IMR-90 (cell line): Measurements from ENCODE around the gene TPO. TPM values are rescaled to one million over a fixed set of nuclear protein-coding genes. Genes with fewer than 3 reads are reported as not detected.

Source experiments
- ATAC-seq: fragments of 200-7000 bp; cut with Tn5 transposase; 2 replicates; pipeline ENCODE4 v1.9.1; 2020; ENCODE audit warnings: low read depth, mild to moderate bottlenecking, moderate library complexity
- BruUV-seq: library from RNA; stranded (reverse); fragments of 400-500 nt; replicated peaks from 2 replicates; lab custom pipeline; 2021; lab: Mats Ljungman, UMichigan
- CTCF ChIA-PET: fragments of 300-600 bp; formaldehyde crosslinking; extraction: SDS; loops from one replicate; lab custom pipeline; 2021; ENCODE audit warnings: antibody characterized with exemption; lab: Yijun Ruan, JAX
- POLR2A ChIA-PET: fragments of 300-600 bp; sonication (Branson Sonifier 250); formaldehyde crosslinking; loops from one replicate; lab custom pipeline; 2022; ENCODE audit warnings: antibody characterized with exemption; ENCODE audit not compliant: unreplicated experiment; lab: Charles Lee
- DNase-seq: peaks from one replicate; pipeline ENCODE4 v3.0.0; 2013
- H2AFZ ChIP-seq: replicated peaks from 2 replicates; pipeline ENCODE3; 2013; ENCODE audit warnings: low read length, mild to moderate bottlenecking; ENCODE audit not compliant: poor library complexity
- H2AK5ac ChIP-seq: 2 replicates; pipeline ENCODE4 v1.6.1; 2013; ENCODE audit warnings: low read depth, low read length, inconsistent platforms
- H2AK9ac ChIP-seq: replicated peaks from 2 replicates; pipeline ENCODE3; 2013; ENCODE audit warnings: mild to moderate bottlenecking, low read depth, low read length, moderate library complexity; ENCODE audit not compliant: poor library complexity
- H2BK120ac ChIP-seq: 2 replicates; pipeline ENCODE4 v1.6.1; 2013; ENCODE audit warnings: low read depth, low read length, inconsistent platforms
- H2BK15ac ChIP-seq: 3 replicates; pipeline ENCODE4 v1.6.1; 2013; ENCODE audit warnings: low read depth, low read length, inconsistent platforms
- H2BK20ac ChIP-seq: 2 replicates; pipeline ENCODE4 v1.6.1; 2013; ENCODE audit warnings: low read depth, mild to moderate bottlenecking, inconsistent platforms, low read length, moderate library complexity
- H2BK5ac ChIP-seq: 2 replicates; pipeline ENCODE4 v1.6.1; 2013; ENCODE audit warnings: mild to moderate bottlenecking, low read depth, low read length, inconsistent platforms; ENCODE audit not compliant: poor library complexity, severe bottlenecking
- H3K14ac ChIP-seq: replicated peaks from 2 replicates; pipeline ENCODE4 v1.6.1; 2013; ENCODE audit warnings: low read depth, low read length, inconsistent platforms
- H3K18ac ChIP-seq: 2 replicates; pipeline ENCODE4 v1.6.1; 2013; ENCODE audit warnings: low read depth, low read length, control low read depth
- H3K23ac ChIP-seq: 2 replicates; pipeline ENCODE4 v1.6.1; 2013; ENCODE audit warnings: low read depth, low read length, inconsistent platforms
- H3K27ac ChIP-seq: 2 replicates; pipeline ENCODE4 v1.5.1; 2013; ENCODE audit warnings: mild to moderate bottlenecking, control low read depth, low read length; ENCODE audit not compliant: insufficient read depth
- H3K27me3 ChIP-seq: 2 replicates; pipeline ENCODE4 v1.6.1; 2013; ENCODE audit warnings: low read length; ENCODE audit not compliant: control insufficient read depth, insufficient read depth
- H3K36me3 ChIP-seq: 2 replicates; pipeline ENCODE4 v1.6.1; 2013; ENCODE audit warnings: low read length, mixed read lengths; ENCODE audit not compliant: control insufficient read depth, insufficient read depth
- H3K4ac ChIP-seq: 2 replicates; pipeline ENCODE4 v1.6.1; 2013; ENCODE audit warnings: low read depth, low read length, inconsistent platforms
- H3K4me1 ChIP-seq: 2 replicates; pipeline ENCODE4 v1.6.1; 2013; ENCODE audit warnings: low read length, mixed read lengths; ENCODE audit not compliant: control insufficient read depth, insufficient read depth
- H3K4me2 ChIP-seq: 2 replicates; pipeline ENCODE4 v1.6.1; 2013; ENCODE audit warnings: low read depth, mild to moderate bottlenecking, control low read depth, low read length, moderate library complexity
- H3K4me3 ChIP-seq: 2 replicates; pipeline ENCODE4 v1.5.1; 2013; ENCODE audit warnings: low read depth, mild to moderate bottlenecking, control low read depth, low read length, moderate library complexity; ENCODE audit not compliant: insufficient read depth
- H3K56ac ChIP-seq: 2 replicates; pipeline ENCODE4 v1.6.1; 2013; ENCODE audit warnings: low read length, inconsistent platforms; ENCODE audit not compliant: insufficient read depth; ENCODE audit errors: extremely low read depth
- H3K79me1 ChIP-seq, 2 experiments: 2 replicates each; pipeline ENCODE4 v1.6.1; 2013; ENCODE audit warnings: low read length in 2 of 2, inconsistent platforms in 1 of 2, low read depth in 1 of 2
- H3K9ac ChIP-seq: 2 replicates; pipeline ENCODE4 v1.6.1; 2013; ENCODE audit warnings: low read depth, low read length, control low read depth
- H3K9me1 ChIP-seq: 2 replicates; pipeline ENCODE4 v1.6.1; 2013; ENCODE audit warnings: low read length, inconsistent platforms; ENCODE audit not compliant: insufficient read depth
- H3K9me3 ChIP-seq: 2 replicates; pipeline ENCODE4 v1.6.1; 2013; ENCODE audit warnings: low read length; ENCODE audit not compliant: control insufficient read depth, insufficient read depth
- H4K20me1 ChIP-seq: 2 replicates; pipeline ENCODE4 v1.6.1; 2013; ENCODE audit warnings: low read length, inconsistent platforms; ENCODE audit not compliant: insufficient read depth
- H4K5ac ChIP-seq: 2 replicates; pipeline ENCODE4 v1.6.1; 2013; ENCODE audit warnings: mild to moderate bottlenecking, low read depth, low read length, control low read depth
- H4K8ac ChIP-seq, 2 experiments: 2 replicates each; pipeline ENCODE4 v1.6.1; 2013; ENCODE audit warnings: low read depth in 2 of 2, low read length in 2 of 2, control low read depth in 1 of 2, inconsistent platforms in 1 of 2
- H4K91ac ChIP-seq: 2 replicates; pipeline ENCODE4 v1.6.1; 2013; ENCODE audit warnings: low read depth, low read length, inconsistent platforms; ENCODE audit not compliant: insufficient read depth
- BHLHE40 ChIP-seq: fragments of 150-350 bp; IDR thresholded peaks from 2 replicates; pipeline ENCODE4 v1.6.1; 2016; ENCODE audit warnings: mild to moderate bottlenecking, low read depth, low read length
- MAFK ChIP-seq: IDR thresholded peaks from 2 replicates; pipeline ENCODE4 v1.6.1; 2012; ENCODE audit warnings: low read depth, low read length, improper control_type of control experiment
- NFE2L2 ChIP-seq: fragments of 150-350 bp; IDR thresholded peaks from 2 replicates; pipeline ENCODE4 v1.6.1; 2016; ENCODE audit warnings: low read depth, mild to moderate bottlenecking, low read length
- POLR2A ChIP-seq: IDR thresholded peaks from 2 replicates; pipeline ENCODE4 v1.6.1; 2012; ENCODE audit warnings: mild to moderate bottlenecking, low read depth, low read length
- RAD21 ChIP-seq: IDR thresholded peaks from 2 replicates; pipeline ENCODE4 v1.6.1; 2012; ENCODE audit warnings: low read length, improper control_type of control experiment
- RFX5 ChIP-seq: IDR thresholded peaks from 2 replicates; pipeline ENCODE4 v1.8.0; 2012; ENCODE audit warnings: low read depth, mild to moderate bottlenecking, low read length, moderate library complexity
- SMC3 ChIP-seq: fragments of 150-350 bp; IDR thresholded peaks from 2 replicates; pipeline ENCODE4 v1.6.1; 2016; ENCODE audit warnings: low read depth, mild to moderate bottlenecking, antibody characterized with exemption, low read length, moderate library complexity
- WGBS, 2 experiments: methylation state at CpG; one replicate each; pipeline versions ENCODE4 v1.1.5 to v1.1.7; 2013; ENCODE audit warnings: missing lambda C conversion rate in 2 of 2; ENCODE audit not compliant: insufficient read length in 1 of 2; ENCODE audit errors: extremely low coverage in 2 of 2; 5-methylcytosine and 5-hydroxymethylcytosine counted together
- dilution Hi-C: fragments of 300-500 bp; cut with HindIII; formaldehyde crosslinking; loops from one replicate; pipeline ENCODE4 v1.14.3; 2018; ENCODE audit warnings: low sequenced_read_pairs; ENCODE audit not compliant: unreplicated experiment
- in situ Hi-C: fragments of 300-500 bp; cut with MboI; formaldehyde crosslinking; loops from 3 replicates; pipeline ENCODE4 v1.14.3; 2019; ENCODE audit warnings: low sequenced_read_pairs, inconsistent platforms, mixed read lengths
- intact Hi-C: fragments of 100-400 bp; cut with micrococcal nuclease; formaldehyde crosslinking; loops from 2 replicates; pipeline ENCODE4 v1.10.0; 2022
- polyA plus RNA-seq, 3 experiments: library from polyadenylated mRNA; depleted of rRNA; stranded (reverse); fragments of >200 nt; gene quantifications; 2 replicates each; pipeline ENCODE4 v1.2.3, GENCODE V29; 2012; ENCODE audit warnings: low replicate concordance in 1 of 3
- total RNA-seq: library from RNA; depleted of rRNA; stranded (reverse); fragments of >200 nt; gene quantifications from 2 replicates; pipeline ENCODE4 v1.2.3, GENCODE V29; 2012
- TF ChIP-seq, protein P1 (sequence below): fragments of 150-350 bp; IDR thresholded peaks from 2 replicates; pipeline ENCODE4 v1.6.1; 2016; ENCODE audit warnings: low read depth, mild to moderate bottlenecking, low read length, moderate library complexity, borderline replicate concordance
- TF ChIP-seq, protein P2 (sequence below): conservative IDR thresholded peaks from 2 replicates; pipeline ENCODE4 v1.5.1; 2012; ENCODE audit warnings: mild to moderate bottlenecking, low read depth, low read length, improper control_type of control experiment

Gene TPO
- total and polyA plus RNA-seq, 2 of the 4 experiments (the other 2 are of a cell fraction), result not detected

DNA sequence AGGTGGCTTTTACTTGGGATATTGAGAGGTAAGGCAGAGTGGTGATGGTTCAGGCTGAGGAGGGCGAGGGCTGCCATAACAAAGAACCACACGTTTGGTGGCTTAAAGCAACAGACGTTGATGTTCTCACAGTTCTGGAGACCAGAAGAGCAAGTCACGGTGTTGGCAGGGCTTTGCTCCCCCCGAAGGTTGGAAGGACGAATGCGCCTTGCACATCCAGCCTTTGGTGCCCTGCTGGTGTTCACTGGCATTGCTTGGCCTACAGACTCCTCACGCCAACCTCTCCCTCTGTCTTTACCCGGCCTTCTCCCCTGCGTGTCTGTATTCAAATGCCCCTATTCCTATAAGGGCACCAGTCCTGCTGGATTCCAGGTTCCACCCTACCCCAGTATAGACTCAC lies 125.4 kb downstream of the TPO start:
- dilution Hi-C loops (no loop called here), in situ Hi-C loops (no loop called here), intact Hi-C loops (no loop called here)
- WGBS, 2 experiments, result 35% methylated on average over 3 of the region's 10 CpGs; no CpG with 5 or more reads in 1 of the 2 experiments
- no peaks in the 10 kb centered on the region for H3K36me3 ChIP-seq
- no peaks in the 10 kb centered on the region for H4K20me1 ChIP-seq
- no peak overlapping the region for H2BK15ac ChIP-seq
- no peak for TF ChIP-seq POLR2A
- TF ChIP-seq BHLHE40, result no peak
- TF ChIP-seq MAFK, result no peak
- TF ChIP-seq NFE2L2, result no peak
- TF ChIP-seq RFX5, result no peak
- TF ChIP-seq, protein P1, sequence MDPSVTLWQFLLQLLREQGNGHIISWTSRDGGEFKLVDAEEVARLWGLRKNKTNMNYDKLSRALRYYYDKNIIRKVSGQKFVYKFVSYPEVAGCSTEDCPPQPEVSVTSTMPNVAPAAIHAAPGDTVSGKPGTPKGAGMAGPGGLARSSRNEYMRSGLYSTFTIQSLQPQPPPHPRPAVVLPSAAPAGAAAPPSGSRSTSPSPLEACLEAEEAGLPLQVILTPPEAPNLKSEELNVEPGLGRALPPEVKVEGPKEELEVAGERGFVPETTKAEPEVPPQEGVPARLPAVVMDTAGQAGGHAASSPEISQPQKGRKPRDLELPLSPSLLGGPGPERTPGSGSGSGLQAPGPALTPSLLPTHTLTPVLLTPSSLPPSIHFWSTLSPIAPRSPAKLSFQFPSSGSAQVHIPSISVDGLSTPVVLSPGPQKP, result no peak
- peak; percentile 46 for TF ChIP-seq RAD21
- TF ChIP-seq, protein P2, sequence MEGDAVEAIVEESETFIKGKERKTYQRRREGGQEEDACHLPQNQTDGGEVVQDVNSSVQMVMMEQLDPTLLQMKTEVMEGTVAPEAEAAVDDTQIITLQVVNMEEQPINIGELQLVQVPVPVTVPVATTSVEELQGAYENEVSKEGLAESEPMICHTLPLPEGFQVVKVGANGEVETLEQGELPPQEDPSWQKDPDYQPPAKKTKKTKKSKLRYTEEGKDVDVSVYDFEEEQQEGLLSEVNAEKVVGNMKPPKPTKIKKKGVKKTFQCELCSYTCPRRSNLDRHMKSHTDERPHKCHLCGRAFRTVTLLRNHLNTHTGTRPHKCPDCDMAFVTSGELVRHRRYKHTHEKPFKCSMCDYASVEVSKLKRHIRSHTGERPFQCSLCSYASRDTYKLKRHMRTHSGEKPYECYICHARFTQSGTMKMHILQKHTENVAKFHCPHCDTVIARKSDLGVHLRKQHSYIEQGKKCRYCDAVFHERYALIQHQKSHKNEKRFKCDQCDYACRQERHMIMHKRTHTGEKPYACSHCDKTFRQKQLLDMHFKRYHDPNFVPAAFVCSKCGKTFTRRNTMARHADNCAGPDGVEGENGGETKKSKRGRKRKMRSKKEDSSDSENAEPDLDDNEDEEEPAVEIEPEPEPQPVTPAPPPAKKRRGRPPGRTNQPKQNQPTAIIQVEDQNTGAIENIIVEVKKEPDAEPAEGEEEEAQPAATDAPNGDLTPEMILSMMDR, result peak; percentile 64
- TF ChIP-seq SMC3, result peak; percentile 43
- ChIA-PET POLR2A (no interaction called here), CTCF (no interaction called here)
- H3K79me1 ChIP-seq, result no peaks in the 10 kb centered on the region
- H2AK9ac ChIP-seq, result no peak overlapping the region
- H3K27ac ChIP-seq, result no peak overlapping the region
- peak; percentile 34 for DNase-seq
- no peak overlapping the region for H4K8ac ChIP-seq
- H2AFZ ChIP-seq, result no peak overlapping the region
- H3K9me1 ChIP-seq, result no peaks in the 10 kb centered on the region
- no peak overlapping the region for H3K4ac ChIP-seq
- no peak overlapping the region for H2BK20ac ChIP-seq
- no peak overlapping the region for H3K4me2 ChIP-seq
- H2BK120ac ChIP-seq, result no peak overlapping the region
- peak; percentile 73 for ATAC-seq
- peaks cover 2% of the 10 kb centered on the region; the same call in 1 of the 2 replicates for H3K27me3 ChIP-seq
- no peak overlapping the region for H4K5ac ChIP-seq
- no peak overlapping the region for H3K23ac ChIP-seq
- no peak overlapping the region for H3K14ac ChIP-seq
- no peak overlapping the region for H3K4me3 ChIP-seq
- H2BK5ac ChIP-seq, result no peak overlapping the region
- H3K18ac ChIP-seq, result no peak overlapping the region
- no TSS peak for BruUV-seq
- no peak overlapping the region for H3K9ac ChIP-seq
- H3K4me1 ChIP-seq, result peaks cover 2% of the 10 kb centered on the region; the same call in 1 of the 2 replicates
- no peak overlapping the region for H4K91ac ChIP-seq
- no peak overlapping the region for H3K56ac ChIP-seq
- no peaks in the 10 kb centered on the region for H3K9me3 ChIP-seq
- no peak overlapping the region for H2AK5ac ChIP-seq
